ENCODE measurements around the gene PFN4.

The PFN4 gene

GRCh38 chr2:24075915-24076848 is 47.0 kb downstream of the PFN4 start, which contains the start of gene SF3B6:
TSS of gene SF3B6 (minus strand) at chr2:24076326. CDS start at chr2:24076229, 97 bp downstream.
- no peaks in the 10 kb centered on the region for H3K27me3 Mint-ChIP-seq
- peaks cover 34% of the 10 kb centered on the region for H3K4me1 Mint-ChIP-seq
- H3K4me3 Mint-ChIP-seq: peak within 1 kb of the TSS; percentile 98
- peak within 1 kb of the TSS; percentile 98 for H3K27ac Mint-ChIP-seq
- no peaks in the 10 kb centered on the region for H3K9me3 Mint-ChIP-seq
- peaks cover 1% of the 10 kb centered on the region for H3K36me3 Mint-ChIP-seq

DNA sequence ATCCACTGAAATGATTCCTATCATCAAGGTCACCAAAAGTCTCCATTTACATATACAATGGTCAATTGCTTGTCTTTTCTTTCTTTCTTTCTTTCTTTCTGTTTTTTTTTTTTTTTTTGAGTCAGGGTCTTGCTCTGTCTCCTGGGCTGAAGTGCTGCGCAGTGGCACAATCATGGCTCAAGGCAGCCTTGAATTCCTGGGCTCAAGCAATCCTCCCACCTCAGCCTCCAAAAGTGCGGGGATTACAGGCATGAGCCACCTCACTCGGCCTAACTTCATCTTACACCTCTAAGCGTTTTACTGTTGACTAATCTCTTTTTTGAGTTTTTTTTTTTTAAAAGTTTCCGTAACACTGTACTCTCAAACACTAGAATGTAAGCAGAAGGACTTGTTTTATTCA is 47.9 kb downstream of the PFN4 start:
- Mint-ChIP-seq H3K9me3 (no peaks in the 10 kb centered on the region), H3K27ac (peak overlapping the region; percentile 98), H3K27me3 (no peaks in the 10 kb centered on the region), H3K4me1 (peaks cover 34% of the 10 kb centered on the region), H3K4me3 (peak overlapping the region; percentile 98), H3K36me3 (peaks cover 1% of the 10 kb centered on the region)

- Mint-ChIP-seq H3K27ac (no peak overlapping the region), H3K9me3 (no peaks in the 10 kb centered on the region), H3K4me1 (peaks cover 34% of the 10 kb centered on the region), H3K4me3 (peak overlapping the region; percentile 47), H3K36me3 (peaks cover 3% of the 10 kb centered on the region), H3K27me3 (no peaks in the 10 kb centered on the region)
Measured at GRCh38 chr2:24073816-24074215, 49.3 kb downstream of the PFN4 start.

DNA sequence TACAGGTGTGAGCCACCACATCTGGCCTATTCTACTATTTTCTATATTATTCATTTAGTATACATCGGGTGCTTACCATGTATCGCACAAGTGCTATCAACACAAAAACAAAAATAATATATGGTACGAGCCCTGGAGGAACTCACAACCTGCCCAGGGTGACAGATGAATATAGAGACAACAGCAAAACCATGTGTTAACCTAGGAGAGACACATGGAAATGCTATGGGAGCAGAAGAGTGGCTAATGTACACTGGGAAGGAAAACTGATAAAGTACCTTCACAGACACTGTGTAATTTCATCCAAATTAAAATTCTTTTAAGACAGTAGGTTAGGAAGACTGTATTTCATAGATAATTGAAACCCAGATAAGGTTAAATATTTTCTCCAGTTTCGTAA is 50.9 kb downstream of the PFN4 start:
- Mint-ChIP-seq H3K27me3 (no peaks in the 10 kb centered on the region), H3K9me3 (no peaks in the 10 kb centered on the region), H3K4me3 (no peak overlapping the region), H3K36me3 (peaks cover 5% of the 10 kb centered on the region), H3K4me1 (peaks cover 28% of the 10 kb centered on the region), H3K27ac (no peak overlapping the region)

DNA sequence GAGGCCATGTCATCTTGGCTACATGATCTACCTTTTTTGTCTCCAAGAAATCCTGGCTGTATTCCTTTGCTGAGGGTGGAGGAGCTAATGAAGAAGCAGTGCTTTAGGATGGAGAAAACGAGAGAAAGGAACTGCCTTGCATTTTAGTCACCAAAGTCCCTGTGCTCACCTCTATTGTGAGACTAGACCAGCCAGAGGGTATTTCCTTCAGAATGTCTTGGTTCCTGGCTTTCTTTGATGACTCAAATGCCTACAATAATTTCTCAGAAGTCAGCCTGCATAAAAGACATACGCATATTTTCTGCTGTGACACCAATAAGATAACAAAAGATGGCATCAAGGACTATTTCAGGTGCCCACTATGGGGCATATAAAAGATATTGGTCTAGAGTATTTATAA is 57.8 kb downstream of the PFN4 start:
- Mint-ChIP-seq H3K4me3 (no peak overlapping the region), H3K9me3 (no peaks in the 10 kb centered on the region), H3K27ac (no peak overlapping the region), H3K4me1 (no peaks in the 10 kb centered on the region), H3K27me3 (no peaks in the 10 kb centered on the region), H3K36me3 (peaks cover 6% of the 10 kb centered on the region)
